Stimulated activated effector memory CD8-positive, alpha-beta T cell treated with anti-CD3 and anti-CD28 coated beads, Interleukin-12 subunit alpha, Interleukin-12 subunit beta, amount 100 ng/mL, for 72 hours (primary cell): Measurements from ENCODE around the gene MN1.

ENCODE experiments used
- ATAC-seq: fragments of 150-1000 bp; cut with Tn5 transposase; 2 replicates; pipeline ENCODE4 v1.10.0; 2021
- DNase-seq, 2 donors: peaks; one replicate each; pipeline ENCODE4 v3.0.0; 2021 to 2022; ENCODE audit warnings: low spot score in 2 of 2
- H3K27ac Mint-ChIP-seq: one replicate; pipeline ENCODE4 v1.8.0; 2022; ENCODE audit warnings: mild to moderate bottlenecking, mixed read lengths
- H3K36me3 Mint-ChIP-seq: one replicate; pipeline ENCODE4 v1.8.0; 2022; ENCODE audit warnings: mild to moderate bottlenecking, mixed read lengths
- H3K4me1 Mint-ChIP-seq: one replicate; pipeline ENCODE4 v1.8.0; 2022; ENCODE audit warnings: mixed read lengths
- H3K4me3 Mint-ChIP-seq: one replicate; pipeline ENCODE4 v1.8.0; 2022; ENCODE audit warnings: mild to moderate bottlenecking, mixed read lengths
- H3K9me3 Mint-ChIP-seq: one replicate; pipeline ENCODE4 v1.8.0; 2022; ENCODE audit warnings: mixed read lengths

The MN1 gene

DNA sequence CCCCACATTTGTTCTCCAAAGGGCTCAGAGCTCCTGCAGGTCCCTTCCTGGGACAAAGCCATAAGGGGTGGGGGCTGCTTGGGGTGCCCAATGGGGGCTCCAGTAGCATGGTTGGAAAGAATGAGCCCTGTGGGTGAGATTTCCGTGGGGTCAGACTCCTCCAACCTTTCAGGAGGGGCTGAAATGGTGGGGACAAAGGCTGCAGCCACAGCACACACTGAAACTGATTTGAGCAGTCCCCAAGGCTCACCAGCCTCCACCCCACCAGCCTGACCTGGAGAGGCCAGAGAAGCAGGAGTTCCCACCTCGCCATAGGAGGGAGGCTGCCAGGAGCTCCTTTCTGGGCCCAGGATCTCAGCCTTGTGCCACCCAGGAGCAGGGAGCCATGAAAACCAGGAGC is 69.2 kb downstream of the MN1 start:
- no peaks in the 10 kb centered on the region for H3K9me3 Mint-ChIP-seq
- no peaks in the 10 kb centered on the region for H3K36me3 Mint-ChIP-seq
- H3K4me3 Mint-ChIP-seq, result no peak overlapping the region
- H3K27ac Mint-ChIP-seq, result no peak overlapping the region
- ATAC-seq, result no peak
- no peaks in the 10 kb centered on the region for H3K4me1 Mint-ChIP-seq
- DNase-seq, result no peak

DNA sequence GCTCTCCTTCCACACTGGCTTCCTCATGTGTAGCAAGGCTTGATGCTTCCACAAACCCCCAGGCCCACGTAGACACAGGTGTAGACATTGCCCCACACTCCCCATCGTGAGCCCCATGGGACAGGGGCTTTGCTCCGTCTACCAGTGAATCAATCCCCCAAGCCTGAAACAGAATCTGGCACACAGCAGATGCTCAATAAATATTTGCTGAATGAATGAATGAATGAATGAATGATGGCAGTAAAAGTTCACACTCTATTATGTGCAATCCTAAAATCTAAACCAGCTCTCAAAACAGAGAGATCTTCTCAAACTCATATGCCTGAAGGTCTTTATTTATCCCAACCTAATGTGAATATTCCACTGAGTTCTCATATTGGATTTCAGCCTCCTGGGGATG is 69.9 kb downstream of the MN1 start:
- no peak overlapping the region for H3K27ac Mint-ChIP-seq
- H3K4me1 Mint-ChIP-seq, result no peaks in the 10 kb centered on the region
- no peak for DNase-seq
- ATAC-seq, result no peak
- no peaks in the 10 kb centered on the region for H3K36me3 Mint-ChIP-seq
- no peaks in the 10 kb centered on the region for H3K9me3 Mint-ChIP-seq
- no peak overlapping the region for H3K4me3 Mint-ChIP-seq

DNA sequence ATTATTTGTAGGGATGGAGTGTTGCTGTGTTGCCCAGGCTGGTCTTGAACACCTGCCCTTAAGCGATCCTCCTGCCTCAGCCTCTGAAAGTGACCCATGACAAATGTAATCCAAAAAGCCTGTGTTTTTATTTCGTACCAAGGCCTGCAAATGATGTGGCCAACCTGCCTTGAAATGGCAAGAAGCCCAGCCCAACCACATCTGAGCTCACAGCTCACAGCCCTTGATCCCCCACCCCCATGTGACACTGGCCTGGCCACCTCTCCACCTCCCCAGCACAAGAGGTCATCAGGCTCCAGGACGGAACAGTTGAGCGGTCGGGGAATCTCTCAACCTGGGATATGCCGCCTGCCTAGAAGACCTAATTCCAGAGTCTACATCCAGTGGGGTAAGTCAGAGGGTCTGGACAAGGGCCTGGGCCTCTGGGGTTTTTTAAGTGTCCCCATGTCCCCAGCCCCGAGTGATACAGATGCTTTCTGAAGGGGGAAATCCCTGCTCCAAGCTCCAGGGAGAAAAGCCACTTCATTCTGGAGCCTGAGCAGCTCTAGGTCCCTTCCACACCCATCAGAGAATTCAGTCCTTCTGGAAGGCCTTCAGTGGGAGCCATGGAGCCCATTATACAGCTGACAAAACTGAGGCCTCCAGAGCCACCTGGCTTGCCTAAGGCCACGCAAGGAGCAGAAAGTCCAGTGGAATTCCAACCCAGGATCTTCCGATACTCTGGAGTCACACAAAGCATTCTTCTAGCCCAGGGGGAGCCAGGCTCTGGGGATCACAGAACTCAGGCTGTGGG is 70.7 kb downstream of the MN1 start:
- Mint-ChIP-seq H3K4me1 (no peaks in the 10 kb centered on the region), H3K36me3 (no peaks in the 10 kb centered on the region), H3K27ac (no peak overlapping the region), H3K4me3 (no peak overlapping the region), H3K9me3 (peaks cover 1% of the 10 kb centered on the region)
- DNase-seq (no peak), ATAC-seq (no peak)

- H3K4me3 Mint-ChIP-seq, result no peak overlapping the region
- DNase-seq, result no peak
- peaks cover 6% of the 10 kb centered on the region for H3K9me3 Mint-ChIP-seq
- ATAC-seq, result no peak
- H3K36me3 Mint-ChIP-seq, result no peaks in the 10 kb centered on the region
- no peaks in the 10 kb centered on the region for H3K4me1 Mint-ChIP-seq
- H3K27ac Mint-ChIP-seq, result no peak overlapping the region
Measured at GRCh38 chr22:27729246-27729645, 72.3 kb downstream of the MN1 start.

DNA sequence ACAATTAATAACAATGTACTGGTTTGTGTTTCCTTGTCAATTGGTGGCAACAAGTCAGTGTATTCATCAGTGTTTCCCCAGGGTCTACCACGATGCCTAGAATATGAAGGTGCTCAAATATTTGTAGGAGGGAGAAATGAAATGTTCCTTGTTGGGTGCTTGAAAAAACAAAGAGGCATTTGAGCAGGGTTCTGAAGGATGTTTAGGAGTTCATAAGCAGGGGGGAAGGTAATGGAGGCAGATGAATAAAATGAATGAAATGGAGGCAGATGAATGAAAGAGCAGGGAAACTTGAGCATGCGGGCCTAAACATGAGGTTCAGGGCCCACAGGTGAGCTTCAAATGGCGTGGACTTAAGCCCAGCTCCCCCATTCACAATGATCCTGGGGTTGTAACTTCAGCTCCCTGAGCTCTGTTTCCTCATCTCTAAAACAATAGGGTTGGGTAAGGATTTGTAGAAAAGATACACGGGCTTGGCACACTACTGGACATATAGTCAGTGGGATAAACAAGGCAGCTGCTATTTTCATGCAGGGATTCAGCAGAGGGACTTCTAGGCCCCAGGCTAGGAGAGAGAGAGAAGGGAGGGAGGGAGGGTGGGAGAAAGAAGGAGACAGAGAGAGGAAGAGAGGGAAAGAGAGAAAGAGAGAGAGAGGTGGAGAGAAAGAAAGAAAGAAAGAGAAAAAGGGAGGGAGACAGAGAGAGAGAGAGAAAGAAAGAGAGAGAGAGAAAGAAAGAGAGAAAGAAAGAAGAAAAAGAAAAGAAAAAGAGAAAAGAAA is 73.7 kb downstream of the MN1 start:
- H3K4me1 Mint-ChIP-seq, result no peaks in the 10 kb centered on the region
- no peaks in the 10 kb centered on the region for H3K36me3 Mint-ChIP-seq
- peaks cover 6% of the 10 kb centered on the region for H3K9me3 Mint-ChIP-seq
- no peak overlapping the region for H3K4me3 Mint-ChIP-seq
- DNase-seq (no peak), ATAC-seq (no peak)
- no peak overlapping the region for H3K27ac Mint-ChIP-seq

GRCh38 chr22:27726686-27727449 is 74.7 kb downstream of the MN1 start:
- Mint-ChIP-seq H3K27ac (no peak overlapping the region), H3K4me1 (no peaks in the 10 kb centered on the region), H3K9me3 (peaks cover 6% of the 10 kb centered on the region), H3K4me3 (no peak overlapping the region), H3K36me3 (no peaks in the 10 kb centered on the region)
- DNase-seq, result no peak
- no peak for ATAC-seq

DNA sequence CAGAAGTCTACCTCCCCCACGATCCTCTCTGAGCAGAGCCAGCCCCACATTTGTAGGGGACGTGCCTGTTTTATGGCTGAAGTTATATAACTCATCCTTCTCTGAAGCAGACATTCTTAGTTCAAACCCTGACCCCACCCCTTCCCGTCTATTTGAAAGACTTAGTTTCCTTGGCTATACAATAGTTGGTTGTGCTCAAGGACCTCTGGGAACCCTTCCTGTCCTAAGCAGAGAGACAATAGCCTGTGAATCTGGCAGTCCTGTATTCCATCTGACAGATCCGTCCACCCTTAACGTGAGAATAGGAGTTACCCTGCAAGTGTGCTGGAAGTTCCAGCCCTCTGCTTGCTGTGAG is 75.2 kb downstream of the MN1 start:
- no peaks in the 10 kb centered on the region for H3K36me3 Mint-ChIP-seq
- no peaks in the 10 kb centered on the region for H3K4me1 Mint-ChIP-seq
- H3K27ac Mint-ChIP-seq, result no peak overlapping the region
- H3K9me3 Mint-ChIP-seq, result peaks cover 6% of the 10 kb centered on the region
- DNase-seq (no peak), ATAC-seq (no peak)
- H3K4me3 Mint-ChIP-seq, result no peak overlapping the region

- Mint-ChIP-seq H3K4me3 (no peak overlapping the region), H3K36me3 (no peaks in the 10 kb centered on the region), H3K9me3 (peaks cover 6% of the 10 kb centered on the region), H3K27ac (no peak overlapping the region), H3K4me1 (no peaks in the 10 kb centered on the region)
- ATAC-seq (no peak), DNase-seq (no peak)
Measured at GRCh38 chr22:27725661-27726060, 75.9 kb downstream of the MN1 start.

DNA sequence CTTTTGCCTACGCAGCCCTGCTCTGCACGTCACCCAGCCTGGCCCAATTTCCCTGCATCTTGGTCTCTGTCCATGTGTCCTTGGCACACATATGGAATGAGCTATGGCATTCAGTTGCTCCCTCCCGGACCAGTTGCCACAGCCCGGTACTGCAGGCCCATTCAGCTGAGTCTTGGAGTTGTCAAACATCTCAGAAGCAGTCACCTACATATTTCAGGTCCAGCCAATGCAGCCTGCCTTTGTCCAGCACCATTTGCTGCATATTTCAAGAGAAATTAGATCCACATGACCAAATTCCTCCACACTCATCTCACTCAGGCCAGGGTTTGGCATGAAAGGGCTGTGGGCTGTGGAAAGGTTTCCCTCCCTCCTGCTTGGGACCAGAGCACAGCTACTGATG is 76.8 kb downstream of the MN1 start:
- peaks cover 6% of the 10 kb centered on the region for H3K9me3 Mint-ChIP-seq
- ATAC-seq, result no peak
- no peaks in the 10 kb centered on the region for H3K4me1 Mint-ChIP-seq
- no peak overlapping the region for H3K4me3 Mint-ChIP-seq
- H3K27ac Mint-ChIP-seq, result no peak overlapping the region
- DNase-seq, result no peak
- no peaks in the 10 kb centered on the region for H3K36me3 Mint-ChIP-seq

DNA sequence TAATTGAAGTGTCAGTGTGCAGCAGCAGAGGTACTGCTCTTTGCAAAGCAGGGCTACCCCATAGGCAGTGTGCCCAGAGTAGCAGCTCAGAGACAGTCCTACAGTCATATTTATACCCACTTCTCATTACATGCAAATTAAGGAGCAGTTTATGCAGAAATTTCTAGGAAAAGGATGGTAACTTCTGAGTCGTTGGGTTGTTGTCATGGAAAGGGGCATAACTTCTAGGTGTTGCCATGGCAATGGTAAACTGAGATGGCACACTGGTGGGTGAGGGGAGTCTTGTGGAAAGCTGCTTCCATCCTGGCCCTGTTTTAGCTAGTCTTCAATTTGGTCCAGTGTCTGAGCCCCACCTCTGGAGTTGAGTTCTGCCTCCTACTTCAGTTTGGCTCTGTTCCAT is 77.4 kb downstream of the MN1 start:
- Mint-ChIP-seq H3K9me3 (peaks cover 6% of the 10 kb centered on the region), H3K4me1 (no peaks in the 10 kb centered on the region), H3K4me3 (no peak overlapping the region), H3K27ac (no peak overlapping the region), H3K36me3 (no peaks in the 10 kb centered on the region)
- no peak for DNase-seq
- ATAC-seq, result no peak

DNA sequence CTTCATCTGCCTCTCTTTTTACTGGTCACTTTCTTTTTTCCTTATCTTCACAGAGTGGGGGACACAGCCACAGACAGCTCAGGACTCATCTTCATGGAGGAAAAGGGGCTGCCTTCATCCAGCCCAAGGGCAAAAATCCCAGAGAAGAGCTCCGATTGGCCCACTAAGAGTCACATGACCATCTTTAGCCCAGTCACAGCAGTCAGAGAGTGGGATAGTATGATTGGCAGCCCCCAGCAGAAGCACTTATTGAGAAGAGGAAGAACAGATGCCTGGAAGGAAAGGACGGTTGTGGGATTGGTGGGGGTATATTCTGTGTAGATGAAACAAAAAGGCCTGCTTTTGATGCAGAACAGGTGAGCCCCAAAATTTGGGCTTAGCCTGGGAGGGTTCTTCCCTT is 77.8 kb downstream of the MN1 start:
- H3K27ac Mint-ChIP-seq, result no peak overlapping the region
- peaks cover 6% of the 10 kb centered on the region for H3K9me3 Mint-ChIP-seq
- no peaks in the 10 kb centered on the region for H3K4me1 Mint-ChIP-seq
- no peak for ATAC-seq
- no peak for DNase-seq
- no peak overlapping the region for H3K4me3 Mint-ChIP-seq
- no peaks in the 10 kb centered on the region for H3K36me3 Mint-ChIP-seq

DNA sequence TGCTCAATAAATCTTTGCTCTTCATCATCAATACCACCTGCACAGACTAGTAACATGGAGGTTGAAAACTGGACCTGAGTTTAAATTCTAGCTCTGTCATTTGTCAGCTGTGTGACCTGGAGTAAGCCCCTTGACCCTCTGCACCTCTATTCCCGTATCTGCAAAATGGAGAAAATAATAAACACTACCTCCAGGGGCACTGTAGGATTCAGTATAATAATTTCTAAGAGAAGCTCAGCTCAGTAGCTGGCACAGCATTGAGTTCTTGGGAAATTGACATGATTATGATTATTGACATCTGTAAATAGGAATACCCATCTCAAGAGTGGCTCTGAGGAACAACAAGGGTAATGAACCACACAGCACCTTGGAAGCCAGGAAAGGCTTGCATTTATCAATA is 78.4 kb downstream of the MN1 start:
- no peak for ATAC-seq
- Mint-ChIP-seq H3K9me3 (peaks cover 6% of the 10 kb centered on the region), H3K4me1 (no peaks in the 10 kb centered on the region), H3K27ac (no peak overlapping the region), H3K36me3 (no peaks in the 10 kb centered on the region), H3K4me3 (no peak overlapping the region)
- no peak for DNase-seq

- H3K4me1 Mint-ChIP-seq, result no peaks in the 10 kb centered on the region
- H3K36me3 Mint-ChIP-seq, result no peaks in the 10 kb centered on the region
- H3K4me3 Mint-ChIP-seq, result no peak overlapping the region
- H3K27ac Mint-ChIP-seq, result no peak overlapping the region
- no peak for DNase-seq
- H3K9me3 Mint-ChIP-seq, result peaks cover 5% of the 10 kb centered on the region
- ATAC-seq, result no peak
Measured at GRCh38 chr22:27720860-27721259, 80.7 kb downstream of the MN1 start.

GRCh38 chr22:27719535-27720227 is 81.9 kb downstream of the MN1 start:
- DNase-seq, result no peak
- H3K36me3 Mint-ChIP-seq, result no peaks in the 10 kb centered on the region
- no peaks in the 10 kb centered on the region for H3K4me1 Mint-ChIP-seq
- H3K4me3 Mint-ChIP-seq, result no peak overlapping the region
- H3K9me3 Mint-ChIP-seq, result no peaks in the 10 kb centered on the region
- ATAC-seq, result no peak
- H3K27ac Mint-ChIP-seq, result no peak overlapping the region

- H3K27ac Mint-ChIP-seq, result no peak overlapping the region
- no peaks in the 10 kb centered on the region for H3K4me1 Mint-ChIP-seq
- ATAC-seq, result no peak
- H3K4me3 Mint-ChIP-seq, result no peak overlapping the region
- no peak for DNase-seq
- no peaks in the 10 kb centered on the region for H3K9me3 Mint-ChIP-seq
- H3K36me3 Mint-ChIP-seq, result no peaks in the 10 kb centered on the region
Measured at GRCh38 chr22:27719036-27719347, 82.6 kb downstream of the MN1 start.
